ENCODE data around the gene ZBTB20.

ZBTB20 gene

GRCh38 chr3:115161168-115161834 lies 14.2 kb upstream of the ZBTB20 start:
- H3K4me3 ChIP-seq (ENCODE audit: low read length), result no peak overlapping the region
- TF ChIP-seq ZNF274 (IDR thresholded peaks at IDR 0.05; ENCODE audit: low read depth, low read length), result no peak

- TF ChIP-seq ZNF274 (IDR thresholded peaks at IDR 0.05; ENCODE audit: low read depth, low read length), result no peak
- H3K4me3 ChIP-seq (ENCODE audit: low read length), result no peak overlapping the region
Measured at GRCh38 chr3:115160295-115160694, 13.2 kb upstream of the ZBTB20 start.

DNA sequence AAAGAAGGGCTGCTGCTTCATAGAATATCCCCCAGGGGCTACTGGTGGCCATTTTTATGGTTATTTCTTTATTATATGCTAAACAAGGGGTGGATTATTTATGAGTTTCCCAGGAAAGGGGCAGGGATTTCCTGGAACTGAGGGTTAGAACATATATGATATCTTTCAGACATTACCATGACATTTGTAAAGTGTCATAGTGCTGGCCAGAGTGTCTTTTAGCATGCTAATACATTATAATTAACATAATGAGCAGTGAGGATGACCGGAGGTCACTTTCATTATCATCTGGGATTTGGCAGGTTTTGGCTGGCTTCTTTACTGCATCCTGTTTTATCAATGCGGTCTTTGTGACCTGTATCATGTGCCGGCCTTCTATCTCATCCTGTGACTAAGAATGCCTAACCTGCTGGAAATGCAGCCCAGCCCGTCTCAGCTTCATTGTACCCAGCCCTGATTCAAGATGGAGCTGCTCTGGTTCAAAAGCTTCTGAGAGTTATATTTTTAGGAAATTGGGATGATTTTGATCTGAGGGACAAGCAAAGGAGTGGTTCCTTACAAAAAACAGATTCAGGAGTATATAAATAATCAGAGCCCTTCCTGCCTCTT lies 9.1 kb upstream of the ZBTB20 start:
- no peak for TF ChIP-seq ZNF274 (IDR thresholded peaks at IDR 0.05; ENCODE audit: low read depth, low read length)
- H3K4me3 ChIP-seq (ENCODE audit: low read length), result no peak overlapping the region

GRCh38 chr3:115154611-115155010 lies 7.5 kb upstream of the ZBTB20 start:
- H3K4me3 ChIP-seq (ENCODE audit: low read length), result no peak overlapping the region
- TF ChIP-seq ZNF274 (IDR thresholded peaks at IDR 0.05; ENCODE audit: low read depth, low read length), result no peak

DNA sequence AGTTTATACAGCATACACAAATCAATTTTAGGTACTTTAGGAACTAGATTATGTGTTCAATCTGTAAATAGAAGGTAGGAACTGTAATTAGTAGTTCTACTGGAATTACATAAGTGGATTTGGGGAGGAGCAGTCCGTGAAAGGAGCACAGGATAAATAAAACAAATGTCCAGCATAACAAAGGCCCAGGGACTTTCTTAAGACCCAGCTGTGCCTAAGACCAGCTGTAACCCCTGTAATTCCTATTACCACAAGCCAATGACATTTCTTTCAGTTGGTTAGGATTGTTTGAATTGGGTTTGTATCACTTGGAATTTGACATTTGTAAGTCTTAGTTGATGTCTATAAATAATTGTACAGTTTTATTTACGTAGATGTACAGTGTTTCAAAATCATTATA lies 4.8 kb upstream of the ZBTB20 start:
- TF ChIP-seq ZNF274 (IDR thresholded peaks at IDR 0.05; ENCODE audit: low read depth, low read length), result no peak

GRCh38 chr3:115148142-115148790 lies 1.2 kb upstream of the ZBTB20 start:
- peak overlapping the region; percentile 89 for H3K4me3 ChIP-seq (ENCODE audit: low read length)
- TF ChIP-seq ZNF274 (IDR thresholded peaks at IDR 0.05; ENCODE audit: low read depth, low read length), result no peak

More for the DNA sequence above, 4.8 kb upstream of the ZBTB20 start:
- no peak overlapping the region for H3K4me3 ChIP-seq (ENCODE audit: low read length)

DNA sequence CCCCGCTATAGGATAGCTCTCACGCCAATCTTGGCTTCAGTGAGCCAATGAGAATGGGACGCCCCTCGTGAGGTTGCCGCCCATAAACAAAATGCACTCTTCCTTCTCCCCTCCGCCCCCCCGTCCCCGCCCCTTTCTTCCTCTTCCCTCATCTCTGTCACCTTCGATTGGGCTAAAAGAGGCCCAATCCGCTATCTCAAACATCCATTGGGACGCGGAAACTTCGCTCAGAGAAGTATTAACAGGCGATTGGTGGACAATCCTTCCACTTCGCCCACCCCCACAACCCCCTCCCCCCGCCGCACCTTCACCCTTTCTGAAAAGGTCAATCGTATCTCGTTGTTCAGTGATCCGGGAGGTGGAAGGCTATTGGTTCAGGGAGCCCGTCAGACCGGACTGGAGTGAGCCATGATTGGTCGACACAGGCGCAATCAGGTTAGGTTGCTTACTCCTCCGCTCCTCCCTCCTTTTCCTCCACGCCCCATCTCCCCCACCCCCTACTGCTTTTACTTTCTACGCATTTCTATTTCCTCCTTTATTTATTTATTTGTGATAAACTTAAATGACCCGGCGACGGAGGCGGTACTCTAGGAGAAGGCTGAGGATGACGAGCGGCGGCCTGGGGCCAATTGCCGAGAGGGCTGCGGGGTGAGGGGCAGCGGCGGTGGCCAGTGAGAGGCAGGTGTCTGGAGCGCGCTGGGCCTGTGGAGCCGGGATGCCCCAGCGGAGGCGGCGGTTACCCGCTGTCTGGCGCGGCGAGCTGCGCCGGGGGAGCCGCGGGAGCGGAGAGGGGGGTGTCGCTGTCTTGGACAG lies 447 bp upstream of the ZBTB20 start:
- H3K4me3 ChIP-seq (ENCODE audit: low read length), result peak overlapping the region; percentile 89
- no peak for TF ChIP-seq ZNF274 (IDR thresholded peaks at IDR 0.05; ENCODE audit: low read depth, low read length)

DNA sequence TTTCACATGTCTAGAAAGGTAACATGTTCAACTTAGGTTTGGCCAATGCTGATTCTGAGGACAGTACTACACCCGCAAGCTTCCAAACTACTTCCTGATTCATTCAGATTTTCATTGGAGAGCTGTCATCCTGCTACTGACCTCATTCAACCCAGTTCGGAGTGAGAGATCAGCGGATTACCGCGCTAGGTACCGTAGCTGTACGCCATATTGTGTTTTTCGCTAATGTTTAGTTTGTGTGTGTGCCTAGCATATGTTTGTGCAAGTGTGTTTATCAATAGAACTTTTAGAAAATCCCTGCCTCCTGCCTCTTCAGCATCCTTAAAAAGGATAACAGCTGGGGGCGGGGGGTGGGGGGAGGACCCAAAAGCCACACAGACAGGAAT lies 1.1 kb downstream of the ZBTB20 start:
- TF ChIP-seq ZNF274 (IDR thresholded peaks at IDR 0.05; ENCODE audit: low read depth, low read length), result no peak
- peak overlapping the region; percentile 97 for H3K4me3 ChIP-seq (ENCODE audit: low read length)

GRCh38 chr3:115141033-115141757 lies 5.9 kb downstream of the ZBTB20 start:
- no peak overlapping the region for H3K4me3 ChIP-seq (ENCODE audit: low read length)
- no peak for TF ChIP-seq ZNF274 (IDR thresholded peaks at IDR 0.05; ENCODE audit: low read depth, low read length)

GRCh38 chr3:115139072-115139471 lies 8.0 kb downstream of the ZBTB20 start:
- TF ChIP-seq ZNF274 (IDR thresholded peaks at IDR 0.05; ENCODE audit: low read depth, low read length), result no peak
- H3K4me3 ChIP-seq (ENCODE audit: low read length), result no peak overlapping the region

- H3K4me3 ChIP-seq (ENCODE audit: low read length), result no peak overlapping the region
- TF ChIP-seq ZNF274 (IDR thresholded peaks at IDR 0.05; ENCODE audit: low read depth, low read length), result no peak
Measured at GRCh38 chr3:115134648-115135347, 12.3 kb downstream of the ZBTB20 start.

- no peak for TF ChIP-seq ZNF274 (IDR thresholded peaks at IDR 0.05; ENCODE audit: low read depth, low read length)
- H3K4me3 ChIP-seq (ENCODE audit: low read length), result no peak overlapping the region
Measured at GRCh38 chr3:115127208-115127607, 19.9 kb downstream of the ZBTB20 start.

DNA sequence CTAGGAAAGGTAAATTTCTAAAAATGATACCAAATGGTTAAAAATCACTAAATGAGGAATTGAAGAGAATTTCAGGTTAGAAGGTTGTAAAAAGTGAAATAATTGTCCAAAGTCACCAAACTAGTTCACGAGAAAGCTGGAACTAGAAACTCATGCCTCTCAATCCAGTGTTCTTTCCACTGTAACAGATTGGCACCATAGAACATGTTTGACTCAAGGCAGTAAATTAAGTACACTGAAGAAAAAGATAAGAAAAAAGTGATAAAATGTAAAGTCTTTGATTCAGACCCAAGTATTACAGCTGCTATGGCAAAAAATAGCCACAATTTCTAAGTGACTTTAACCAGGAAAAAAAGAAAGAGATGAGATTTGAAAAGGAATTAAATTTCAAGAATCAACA lies 26.5 kb downstream of the ZBTB20 start:
- H3K4me3 ChIP-seq (ENCODE audit: low read length), result no peak overlapping the region
- no peak for TF ChIP-seq ZNF274 (IDR thresholded peaks at IDR 0.05; ENCODE audit: low read depth, low read length)

Measured in GM08714 (cell line).